Breast epithelium (tissue), 4 donors: ENCODE measurements around the gene MYOG. TPM values are rescaled to one million over a fixed set of nuclear protein-coding genes. Genes with fewer than 3 reads are reported as not detected.

Experiments used
- DNase-seq, 2 donors: peaks; one replicate each; pipeline ENCODE4 v3.0.0-alpha.2; 2019; ENCODE audit warnings: low spot score in 2 of 2
- H3K27ac ChIP-seq, 2 donors: fragments of 200-600 bp; sonication (generic) in 1 of 2; one replicate each; pipeline ENCODE4 v1.5.1; 2016 to 2019; ENCODE audit warnings: mild to moderate bottlenecking in 1 of 2
- H3K27me3 ChIP-seq, 2 donors: fragments of 200-600 bp; sonication (generic) in 1 of 2; one replicate each; pipeline versions ENCODE4 v1.5.1 to v1.6.0; 2017 to 2019; ENCODE audit warnings: control low read depth in 1 of 2, mild to moderate bottlenecking in 1 of 2
- H3K36me3 ChIP-seq: fragments of 200-600 bp; one replicate; pipeline ENCODE4 v1.5.1; 2019
- H3K4me1 ChIP-seq, 2 donors: fragments of 200-600 bp; sonication (generic); one replicate each; pipeline ENCODE4 v1.5.1; 2016 to 2019; ENCODE audit warnings: control low read depth in 1 of 2
- H3K4me3 ChIP-seq, 3 donors: fragments of 200-600 bp; sonication (generic); 1 replicate in 2 of 3; 2 replicates in 1 of 3; pipeline ENCODE4 v1.5.1; 2016 to 2019; ENCODE audit warnings: mild to moderate bottlenecking in 3 of 3, moderate library complexity in 2 of 3
- H3K9me3 ChIP-seq, 2 donors: fragments of 200-600 bp; sonication (generic) in 1 of 2; one replicate each; pipeline ENCODE4 v1.5.1; 2016 to 2019; ENCODE audit warnings: control low read depth in 1 of 2
- CTCF ChIP-seq, 3 donors: fragments of 450-650 bp; IDR thresholded peaks; one replicate each; pipeline ENCODE4 v1.5.1; 2016 to 2017; ENCODE audit warnings: antibody characterized with exemption in 3 of 3, mild to moderate bottlenecking in 3 of 3, moderate library complexity in 3 of 3
- POLR2A ChIP-seq: fragments of 450-650 bp; IDR thresholded peaks from one replicate; pipeline ENCODE4 v1.6.1; 2016; ENCODE audit warnings: antibody characterized with exemption, mild to moderate bottlenecking, moderate library complexity
- POLR2AphosphoS5 ChIP-seq, 3 donors: sonication (generic); formaldehyde crosslinking; IDR thresholded peaks; one replicate each; pipeline ENCODE4 v1.6.1; 2017; ENCODE audit warnings: antibody characterized with exemption in 3 of 3
- intact Hi-C: fragments of 100-400 bp; cut with DNase I; formaldehyde crosslinking; loops from one replicate; pipeline ENCODE4 v1.15.1; 2023; ENCODE audit warnings: low total_unique reads
- total RNA-seq, 3 donors: library from RNA; depleted of rRNA; stranded (reverse); fragments of >200 nt; gene quantifications; one replicate each; pipeline ENCODE4 v1.1.0, GENCODE V29; 2016

The MYOG gene
- total RNA-seq, 3 donors from 2014 or later: not detected

GRCh38 chr1:203103829-203104495, 18.1 kb upstream of the MYOG start:
- TF ChIP-seq CTCF (IDR thresholded peaks at IDR 0.05): no peak
- no peak for TF ChIP-seq POLR2AphosphoS5 (IDR thresholded peaks at IDR 0.05)
- TF ChIP-seq POLR2A: no peak
- Histone ChIP-seq H3K4me1 (no peaks in the 10 kb centered on the region), H3K9me3 (no peaks in the 10 kb centered on the region), H3K36me3 (no peaks in the 10 kb centered on the region), H3K27me3 (no peaks in the 10 kb centered on the region), H3K27ac (no peak overlapping the region), H3K4me3 (no peak overlapping the region)
- intact Hi-C loops: no loop called here
- DNase-seq: no peak

- H3K9me3 ChIP-seq: no peaks in the 10 kb centered on the region
- TF ChIP-seq POLR2AphosphoS5 (IDR thresholded peaks at IDR 0.05) (no peak), CTCF (IDR thresholded peaks at IDR 0.05) (no peak), POLR2A (no peak)
- H3K27ac ChIP-seq: no peak overlapping the region
- no peaks in the 10 kb centered on the region for H3K36me3 ChIP-seq
- H3K4me1 ChIP-seq: no peaks in the 10 kb centered on the region
- DNase-seq: no peak
- intact Hi-C loops: no loop called here
- no peaks in the 10 kb centered on the region for H3K27me3 ChIP-seq
- H3K4me3 ChIP-seq: no peak overlapping the region
Measured at GRCh38 chr1:203103216-203103615, 17.4 kb upstream of the MYOG start.

GRCh38 chr1:203101813-203102634, 16.2 kb upstream of the MYOG start:
- no peak for TF ChIP-seq CTCF (IDR thresholded peaks at IDR 0.05)
- TF ChIP-seq POLR2A: no peak
- no peak for TF ChIP-seq POLR2AphosphoS5 (IDR thresholded peaks at IDR 0.05)
- no peak for DNase-seq
- Histone ChIP-seq H3K9me3 (no peaks in the 10 kb centered on the region), H3K36me3 (no peaks in the 10 kb centered on the region), H3K4me1 (no peaks in the 10 kb centered on the region), H3K27ac (no peak overlapping the region), H3K4me3 (no peak overlapping the region), H3K27me3 (no peaks in the 10 kb centered on the region)
- intact Hi-C loops: no loop called here

GRCh38 chr1:203100516-203100869, 14.7 kb upstream of the MYOG start:
- Histone ChIP-seq H3K4me3 (no peak overlapping the region), H3K4me1 (no peaks in the 10 kb centered on the region), H3K36me3 (no peaks in the 10 kb centered on the region), H3K27me3 (no peaks in the 10 kb centered on the region), H3K9me3 (peaks cover 0 to 8% of the 10 kb centered on the region in 2 donors), H3K27ac (no peak overlapping the region)
- TF ChIP-seq CTCF (IDR thresholded peaks at IDR 0.05): no peak
- no peak for TF ChIP-seq POLR2A
- no peak for TF ChIP-seq POLR2AphosphoS5 (IDR thresholded peaks at IDR 0.05)
- intact Hi-C loops: no loop called here
- no peak for DNase-seq

GRCh38 chr1:203099805-203100515, 14.1 kb upstream of the MYOG start:
- no peak for TF ChIP-seq POLR2A
- TF ChIP-seq CTCF (IDR thresholded peaks at IDR 0.05): no peak
- TF ChIP-seq POLR2AphosphoS5 (IDR thresholded peaks at IDR 0.05): no peak
- no peaks in the 10 kb centered on the region for H3K36me3 ChIP-seq
- DNase-seq: no peak
- H3K27ac ChIP-seq: no peak overlapping the region
- H3K4me3 ChIP-seq: no peak overlapping the region
- H3K9me3 ChIP-seq: peaks cover 0 to 13% of the 10 kb centered on the region in 2 donors
- no peaks in the 10 kb centered on the region for H3K4me1 ChIP-seq
- intact Hi-C loops: no loop called here
- no peaks in the 10 kb centered on the region for H3K27me3 ChIP-seq
